GM18508 (cell line): ENCODE data around the gene HDAC4.

Source experiments
- ATAC-seq: cut with Tn5 transposase; IDR thresholded peaks from one replicate; pipeline ENCODE4 v1.9.1; 2021; ENCODE audit warnings: moderate number of reproducible peaks; ENCODE audit not compliant: insufficient read depth, unreplicated experiment

HDAC4 gene

GRCh38 chr2:239354132-239354790 lies 46.6 kb downstream of the HDAC4 start:
- ATAC-seq = no peak

- ATAC-seq = no peak
These were observed 47.1 kb downstream of the HDAC4 start for GRCh38 chr2:239353692-239354091.

GRCh38 chr2:239351687-239352086 lies 49.1 kb downstream of the HDAC4 start:
- ATAC-seq = no peak

GRCh38 chr2:239349453-239350135 lies 51.2 kb downstream of the HDAC4 start:
- ATAC-seq = no peak

- ATAC-seq = no peak
These were observed 52.0 kb downstream of the HDAC4 start for GRCh38 chr2:239348563-239349452.

DNA sequence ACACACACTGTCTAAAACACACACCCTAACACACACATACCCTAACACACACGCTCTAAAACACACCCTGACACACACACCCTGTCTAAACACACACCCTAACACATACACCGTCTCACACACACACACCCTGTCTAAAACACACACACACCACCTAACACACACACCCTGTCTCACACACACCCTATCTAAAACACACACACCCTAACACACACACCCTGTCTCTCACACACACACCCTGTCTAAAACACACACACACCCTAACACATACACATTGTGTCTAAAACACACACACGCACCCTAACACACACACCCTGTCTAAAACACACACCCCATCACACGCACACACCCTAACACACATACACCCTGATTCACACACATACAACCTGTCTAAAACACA lies 54.1 kb downstream of the HDAC4 start:
- no peak for ATAC-seq

- ATAC-seq = no peak
These were observed 55.6 kb downstream of the HDAC4 start for GRCh38 chr2:239345251-239345650.

DNA sequence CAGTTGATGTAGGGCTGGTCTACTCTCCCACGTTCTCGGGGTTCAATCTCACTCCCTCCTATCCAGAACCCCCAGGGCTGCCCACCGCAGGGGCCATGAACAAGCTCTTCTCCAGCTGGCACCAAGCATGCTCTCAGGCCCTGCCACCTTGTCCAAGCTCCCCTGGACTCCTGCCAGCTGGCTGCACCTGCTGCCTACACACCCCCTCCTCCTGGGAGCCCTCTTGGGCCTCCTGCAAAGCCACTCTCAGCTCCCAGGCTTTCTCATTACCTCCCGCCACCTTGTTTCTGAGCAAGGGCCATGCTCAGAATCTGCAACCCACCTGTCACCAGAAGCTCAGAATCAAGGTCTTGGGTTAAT lies 56.0 kb downstream of the HDAC4 start:
- ATAC-seq = no peak

DNA sequence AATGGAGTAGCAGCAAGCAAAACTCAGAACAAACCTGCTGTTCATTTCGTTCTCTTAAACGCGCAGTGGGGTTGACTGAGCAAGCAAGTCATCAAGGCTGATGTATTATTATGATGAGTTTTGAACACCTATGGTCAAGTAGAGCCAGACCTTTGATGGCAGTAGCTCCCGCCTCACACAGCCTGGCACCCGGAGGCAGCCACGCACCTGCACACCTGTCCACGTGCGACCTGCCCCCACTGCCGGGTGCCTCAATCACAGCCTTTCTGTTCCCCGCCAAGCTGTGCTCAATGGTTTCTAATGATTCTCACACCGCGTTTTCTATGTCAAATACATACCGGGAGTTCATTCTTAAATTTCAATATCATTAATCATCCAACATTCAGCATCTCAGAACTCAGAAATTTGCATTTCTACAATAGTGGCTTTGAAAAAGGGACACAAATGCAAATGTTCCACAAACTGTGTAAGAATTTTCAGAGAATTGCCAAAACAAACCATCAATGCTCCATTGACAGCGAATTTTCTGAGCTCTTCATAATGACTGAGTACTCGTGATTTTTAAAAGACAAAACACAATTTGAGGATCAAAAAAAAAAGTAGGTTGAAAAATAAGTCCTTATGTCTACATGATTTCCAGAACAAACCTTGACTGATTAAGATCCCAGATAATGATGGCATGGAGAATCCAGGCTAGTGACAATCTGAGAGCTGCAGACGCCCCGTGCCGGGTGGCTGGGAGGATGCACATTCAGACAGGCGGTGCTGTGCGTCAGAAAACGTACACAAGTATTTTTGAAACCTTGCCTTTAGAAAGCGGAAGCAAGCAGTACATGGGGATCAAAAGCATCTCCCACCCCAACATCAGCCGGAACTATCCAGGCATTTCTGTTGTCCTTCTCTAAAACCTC lies 56.6 kb downstream of the HDAC4 start:
- ATAC-seq = no peak

DNA sequence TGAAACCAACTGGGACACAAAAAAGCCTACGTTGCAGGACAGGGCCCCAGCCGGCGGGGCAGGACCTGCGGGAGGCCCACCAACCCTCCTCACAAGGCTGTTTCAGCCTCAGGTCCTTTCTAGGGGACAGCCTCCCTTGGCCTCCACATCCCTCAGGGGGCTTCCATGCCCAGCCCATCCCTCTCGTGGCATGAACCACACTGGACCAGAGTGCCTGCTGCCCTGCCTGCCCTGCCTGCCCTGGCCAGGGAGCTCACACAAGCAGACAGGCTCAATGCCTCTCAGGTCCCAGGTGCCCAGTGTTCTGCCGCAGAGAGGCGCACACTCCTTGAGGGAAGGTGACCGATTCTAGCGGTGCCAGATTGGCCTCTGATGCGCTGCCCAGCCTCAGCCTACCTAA lies 57.4 kb downstream of the HDAC4 start:
- no peak for ATAC-seq

- ATAC-seq = no peak
These were observed 59.0 kb downstream of the HDAC4 start for GRCh38 chr2:239341840-239342239.

DNA sequence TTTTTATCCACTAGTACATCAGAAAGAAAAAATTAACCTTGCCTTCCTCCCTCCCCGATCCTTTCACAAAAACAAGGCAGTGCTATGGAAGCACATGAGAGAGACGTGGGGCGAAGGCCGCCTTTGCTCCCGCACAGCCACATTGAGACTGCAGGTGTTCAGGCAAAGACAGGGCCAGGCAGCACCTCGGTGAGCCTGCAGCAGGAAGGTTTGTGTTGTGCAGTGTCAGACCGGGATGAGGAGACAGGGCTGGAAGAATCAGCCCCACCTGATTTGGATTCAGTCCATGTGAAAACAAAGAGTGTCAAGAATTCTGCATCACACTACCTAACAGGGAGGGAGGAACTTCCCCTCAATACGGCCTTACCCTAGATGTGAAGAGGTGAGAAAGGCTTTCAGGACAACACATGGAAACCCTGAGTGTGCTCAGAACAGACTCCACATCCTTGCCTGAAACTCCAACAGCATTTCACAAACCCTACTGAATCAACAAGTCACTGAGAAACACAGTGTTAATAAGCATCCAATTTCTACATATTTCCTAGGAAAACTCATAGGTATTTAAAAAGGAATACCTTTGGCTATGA lies 59.6 kb downstream of the HDAC4 start:
- no peak for ATAC-seq

DNA sequence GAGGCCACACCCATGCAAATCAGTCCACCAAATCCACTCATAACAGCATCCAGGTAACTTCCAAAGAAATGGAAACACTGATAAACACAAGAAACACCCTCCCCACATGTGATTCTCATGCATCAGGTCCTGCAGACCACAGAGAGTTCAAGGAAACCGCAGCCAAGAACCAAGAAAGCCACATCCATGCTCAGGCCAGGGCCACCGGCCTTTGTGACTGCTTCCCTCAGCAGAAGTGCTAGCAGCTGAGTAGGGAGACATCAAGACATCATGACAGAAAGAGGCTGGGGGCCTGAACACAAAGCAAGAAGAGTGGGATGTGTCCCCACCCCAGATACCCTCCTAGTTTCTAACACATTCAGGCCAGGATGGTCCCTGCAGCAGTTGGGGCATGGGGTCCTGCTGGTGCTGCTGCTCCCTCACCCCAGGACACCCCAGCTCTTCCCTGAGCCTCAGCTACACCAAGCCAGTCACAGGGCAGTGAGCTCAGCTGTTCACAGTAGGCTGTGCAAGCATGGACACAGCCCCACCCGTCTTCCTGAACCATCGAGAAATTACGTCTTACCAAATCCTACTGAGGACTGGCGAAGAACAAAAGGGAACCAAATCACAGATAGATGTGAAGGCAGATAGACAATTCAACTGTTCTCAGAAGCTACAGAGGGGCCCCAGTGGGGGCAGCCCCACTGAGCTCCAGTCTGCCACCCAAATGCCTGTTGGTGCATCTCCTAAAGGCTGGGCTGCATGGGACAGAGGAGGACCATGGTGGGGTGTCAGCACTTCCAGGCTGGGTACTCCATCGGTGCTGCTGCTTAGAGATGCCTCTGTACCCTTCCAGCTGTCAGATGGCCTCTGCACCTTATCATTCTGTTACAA lies 60.9 kb downstream of the HDAC4 start:
- ATAC-seq = no peak

- no peak for ATAC-seq
These were observed 61.6 kb downstream of the HDAC4 start for GRCh38 chr2:239339241-239339640.

GRCh38 chr2:239337877-239338484 lies 62.8 kb downstream of the HDAC4 start:
- no peak for ATAC-seq

DNA sequence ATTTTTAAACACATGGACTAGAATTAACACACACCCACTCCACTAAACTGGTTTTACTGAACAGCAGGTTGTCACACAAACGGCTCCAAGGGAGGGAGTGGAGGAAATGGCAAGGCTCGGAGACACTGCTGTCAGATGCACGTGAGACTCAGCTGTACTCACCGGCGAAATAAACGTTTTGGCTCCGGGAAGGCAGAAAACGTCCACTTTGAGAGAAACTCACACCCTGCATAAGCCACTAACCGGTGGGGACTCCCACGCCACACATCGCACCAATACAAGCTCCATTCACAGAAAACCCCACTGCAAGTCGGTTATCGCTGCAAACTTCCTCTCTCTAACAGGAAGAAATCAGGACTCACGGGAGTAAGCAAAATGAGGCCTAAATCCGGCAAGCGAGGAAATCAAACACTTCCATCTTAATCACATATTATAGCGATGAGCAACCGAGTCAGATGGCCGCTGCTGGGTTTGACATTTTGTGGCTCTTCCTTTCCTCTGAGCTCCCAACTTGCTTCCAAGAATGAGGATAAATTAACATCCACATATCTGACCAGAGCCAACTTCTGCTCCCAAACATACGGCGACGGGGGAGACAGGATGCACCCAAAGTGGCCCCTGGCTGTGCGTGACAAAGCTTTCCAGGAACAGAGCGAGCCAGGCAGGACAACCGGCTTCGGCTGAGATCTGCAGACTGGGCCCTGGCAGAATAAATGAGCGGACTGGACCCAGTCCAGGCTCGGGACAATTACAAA lies 63.5 kb downstream of the HDAC4 start:
- no peak for ATAC-seq

DNA sequence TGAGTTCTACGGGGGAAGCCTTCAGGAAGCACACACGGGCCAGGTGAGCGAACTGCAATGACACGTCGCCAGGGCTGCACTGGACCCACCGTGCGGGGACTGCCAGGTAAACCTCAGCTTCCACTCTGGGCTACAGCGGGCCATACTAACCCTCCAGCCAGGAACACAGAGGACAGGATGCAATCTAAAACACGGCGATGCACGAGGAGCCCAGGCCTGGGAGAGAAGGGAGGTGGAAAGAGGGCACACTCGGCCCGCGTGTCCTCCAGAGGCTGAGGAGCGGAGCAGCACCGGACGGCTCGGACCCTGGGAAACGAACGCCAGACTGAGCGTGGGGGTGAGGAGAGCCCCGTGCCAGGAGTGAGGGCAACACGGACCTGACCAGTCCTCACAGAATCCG lies 69.3 kb downstream of the HDAC4 start:
- no peak for ATAC-seq

DNA sequence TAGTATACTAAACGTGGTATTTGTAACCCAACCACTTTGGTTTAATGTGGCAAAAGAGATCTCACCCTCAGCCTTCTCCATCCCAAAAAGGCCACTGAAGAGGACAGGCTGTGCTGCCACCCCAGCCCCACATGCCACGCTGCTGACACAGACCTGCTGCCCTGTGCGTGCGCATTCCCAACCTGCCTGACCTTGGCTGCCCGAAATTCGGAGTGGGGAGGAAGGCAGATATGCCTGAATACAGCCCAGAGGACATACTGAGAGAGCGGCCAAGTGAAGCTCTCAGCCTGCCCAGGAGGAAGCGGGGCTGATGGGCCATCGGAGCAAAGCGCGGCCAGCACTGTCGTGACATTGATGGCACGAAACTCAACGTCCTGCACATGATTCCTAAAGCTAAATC lies 70.0 kb downstream of the HDAC4 start:
- no peak for ATAC-seq
